ENCODE results near the gene PBX3. TPM values are rescaled to one million over a fixed set of nuclear protein-coding genes. Genes with fewer than 3 reads are reported as not detected.

Gene PBX3
- total and polyA plus RNA-seq, 2 experiments from 2014 or later: 133 to 134 TPM

DNA sequence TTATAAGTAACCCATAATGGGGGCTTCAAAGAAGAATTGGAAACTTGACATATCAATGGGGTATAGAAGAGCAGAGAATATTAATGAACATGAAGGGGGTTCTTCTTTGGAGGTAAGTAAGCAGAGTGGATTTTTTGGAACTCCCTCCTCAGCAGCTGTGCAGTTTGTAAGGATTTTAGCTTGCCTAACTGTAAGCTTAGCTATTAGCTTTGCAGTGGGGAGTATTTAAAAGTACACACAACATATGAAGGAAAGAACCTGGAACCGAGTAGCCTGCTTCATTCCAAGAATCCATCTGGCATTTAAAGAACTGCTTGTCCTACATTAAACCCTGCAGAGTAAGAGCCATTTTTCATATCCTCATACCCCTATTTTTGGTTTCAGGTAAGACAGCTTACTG lies 2.2 kb upstream of the PBX3 start:
- Histone ChIP-seq H3K27me3 (no peaks in the 10 kb centered on the region), H3K4me1 (ENCODE audit: low read depth) (peaks cover 2% of the 10 kb centered on the region), H3K9me3 (ENCODE audit: low read depth) (no peaks in the 10 kb centered on the region), H3K4me3 (no peak overlapping the region), H3K27ac (no peak overlapping the region), H3K36me3 (no peaks in the 10 kb centered on the region)
- TF ChIP-seq, protein P1, sequence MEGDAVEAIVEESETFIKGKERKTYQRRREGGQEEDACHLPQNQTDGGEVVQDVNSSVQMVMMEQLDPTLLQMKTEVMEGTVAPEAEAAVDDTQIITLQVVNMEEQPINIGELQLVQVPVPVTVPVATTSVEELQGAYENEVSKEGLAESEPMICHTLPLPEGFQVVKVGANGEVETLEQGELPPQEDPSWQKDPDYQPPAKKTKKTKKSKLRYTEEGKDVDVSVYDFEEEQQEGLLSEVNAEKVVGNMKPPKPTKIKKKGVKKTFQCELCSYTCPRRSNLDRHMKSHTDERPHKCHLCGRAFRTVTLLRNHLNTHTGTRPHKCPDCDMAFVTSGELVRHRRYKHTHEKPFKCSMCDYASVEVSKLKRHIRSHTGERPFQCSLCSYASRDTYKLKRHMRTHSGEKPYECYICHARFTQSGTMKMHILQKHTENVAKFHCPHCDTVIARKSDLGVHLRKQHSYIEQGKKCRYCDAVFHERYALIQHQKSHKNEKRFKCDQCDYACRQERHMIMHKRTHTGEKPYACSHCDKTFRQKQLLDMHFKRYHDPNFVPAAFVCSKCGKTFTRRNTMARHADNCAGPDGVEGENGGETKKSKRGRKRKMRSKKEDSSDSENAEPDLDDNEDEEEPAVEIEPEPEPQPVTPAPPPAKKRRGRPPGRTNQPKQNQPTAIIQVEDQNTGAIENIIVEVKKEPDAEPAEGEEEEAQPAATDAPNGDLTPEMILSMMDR (IDR thresholded peaks at IDR 0.05; ENCODE audit: low read depth, low read length): no peak
- DNase-seq (ENCODE audit: low read depth in 1 of 2, low spot score in 1 of 2): no peak

DNA sequence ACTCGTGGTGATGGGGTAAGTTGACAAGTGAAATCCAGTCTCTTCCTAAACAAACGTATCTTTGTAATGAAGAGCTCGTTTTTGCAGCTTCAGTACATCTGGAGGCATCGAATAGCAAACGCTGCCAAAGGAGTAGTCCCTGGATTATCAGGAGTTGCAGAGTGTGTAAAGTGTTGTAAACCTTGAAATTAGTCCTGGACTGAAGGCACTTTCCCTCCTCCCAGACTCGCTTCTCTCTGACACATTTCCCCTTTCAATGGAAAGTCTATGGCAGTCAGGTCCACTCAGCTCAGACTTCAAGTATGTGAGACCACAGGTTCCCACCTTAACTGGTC lies 1.5 kb upstream of the PBX3 start:
- H3K36me3 ChIP-seq: no peaks in the 10 kb centered on the region
- no peaks in the 10 kb centered on the region for H3K9me3 ChIP-seq (ENCODE audit: low read depth)
- H3K4me1 ChIP-seq (ENCODE audit: low read depth): peaks cover 7% of the 10 kb centered on the region
- TF ChIP-seq, protein P1 (IDR thresholded peaks at IDR 0.05; ENCODE audit: low read depth, low read length): no peak
- no peaks in the 10 kb centered on the region for H3K27me3 ChIP-seq
- H3K27ac ChIP-seq: no peak overlapping the region
- DNase-seq (ENCODE audit: low read depth in 1 of 2, low spot score in 1 of 2): no peak
- H3K4me3 ChIP-seq: peak overlapping the region; percentile 41

- Histone ChIP-seq H3K9me3 (ENCODE audit: low read depth) (no peaks in the 10 kb centered on the region), H3K4me1 (ENCODE audit: low read depth) (peaks cover 10% of the 10 kb centered on the region), H3K27me3 (no peaks in the 10 kb centered on the region), H3K27ac (peak overlapping the region; percentile 64), H3K36me3 (no peaks in the 10 kb centered on the region), H3K4me3 (peak overlapping the region; percentile 41)
- peak; percentile 96 to 97 for DNase-seq (ENCODE audit: low read depth in 1 of 2, low spot score in 1 of 2)
- TF ChIP-seq, protein P1 (IDR thresholded peaks at IDR 0.05; ENCODE audit: low read depth, low read length): no peak
Measured at GRCh38 chr9:125746017-125746773, 978 bp upstream of the PBX3 start.

DNA sequence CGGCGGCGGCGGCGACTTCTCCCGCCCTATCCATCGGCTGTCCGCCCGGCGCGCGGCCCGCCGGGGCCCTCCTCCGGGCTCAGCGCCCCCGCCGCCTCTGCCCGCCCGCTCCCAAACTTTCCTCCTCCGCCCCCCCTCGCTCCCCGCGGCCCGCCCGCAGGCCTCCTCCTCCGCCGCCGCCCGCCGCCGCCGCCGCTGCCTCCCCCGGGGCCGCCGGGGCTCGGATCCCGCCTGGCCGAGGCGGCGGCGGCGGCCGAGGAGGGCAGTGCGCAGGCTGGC lies 460 bp upstream of the PBX3 start:
- H3K27ac ChIP-seq: peak overlapping the region; percentile 59
- peaks cover 15% of the 10 kb centered on the region for H3K4me1 ChIP-seq (ENCODE audit: low read depth)
- H3K36me3 ChIP-seq: no peaks in the 10 kb centered on the region
- no peak for DNase-seq (ENCODE audit: low read depth in 1 of 2, low spot score in 1 of 2)
- H3K4me3 ChIP-seq: peak overlapping the region; percentile 41
- H3K27me3 ChIP-seq: no peaks in the 10 kb centered on the region
- no peaks in the 10 kb centered on the region for H3K9me3 ChIP-seq (ENCODE audit: low read depth)
- TF ChIP-seq, protein P1 (IDR thresholded peaks at IDR 0.05; ENCODE audit: low read depth, low read length): no peak

DNA sequence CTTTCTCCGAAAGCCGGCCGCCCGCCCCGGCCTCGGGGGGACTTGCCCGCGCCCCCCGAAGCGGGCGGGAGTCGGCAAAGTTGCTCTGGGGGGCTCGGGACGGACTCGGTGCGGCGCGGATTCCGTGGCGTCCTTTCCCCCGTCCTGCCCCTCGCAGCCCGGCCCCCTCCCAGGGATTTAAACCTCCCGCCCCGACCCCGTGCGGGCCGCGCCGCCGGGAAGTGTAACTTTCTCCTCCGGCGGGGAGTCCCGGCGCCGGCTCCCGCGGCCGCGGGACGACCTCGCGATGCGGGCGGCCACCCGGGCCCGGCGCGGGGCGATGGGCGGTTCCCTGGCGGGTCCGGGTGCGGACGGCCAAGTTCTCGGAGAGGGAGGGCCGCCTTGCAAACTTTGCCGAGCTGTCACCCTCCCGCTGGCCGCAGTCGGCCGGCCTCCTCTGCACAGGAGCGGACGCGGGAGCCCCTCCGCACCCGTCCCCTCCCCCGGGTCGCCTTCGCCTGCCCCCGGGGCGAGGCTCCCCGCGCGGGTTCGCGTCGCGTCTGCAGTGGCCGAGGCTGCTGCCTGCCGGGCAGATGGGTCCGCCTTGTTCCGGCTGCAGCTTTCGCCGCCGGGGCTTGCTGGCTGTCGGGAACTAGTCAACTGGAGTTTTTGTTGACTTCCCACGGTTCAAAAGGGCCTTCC lies 732 bp downstream of the PBX3 start:
- Histone ChIP-seq H3K27me3 (no peaks in the 10 kb centered on the region), H3K4me1 (ENCODE audit: low read depth) (peaks cover 27% of the 10 kb centered on the region), H3K4me3 (peak overlapping the region; percentile 67), H3K36me3 (no peaks in the 10 kb centered on the region), H3K9me3 (ENCODE audit: low read depth) (no peaks in the 10 kb centered on the region), H3K27ac (peak overlapping the region; percentile 69)
- TF ChIP-seq, protein P1 (IDR thresholded peaks at IDR 0.05; ENCODE audit: low read depth, low read length): no peak
- peak; percentile 40 to 46 for DNase-seq (ENCODE audit: low read depth in 1 of 2, low spot score in 1 of 2)
